GM12873 (cell line): ENCODE results near the gene DGLUCY.

Source experiments
- TF ChIP-seq, protein P1 (sequence below): IDR thresholded peaks from 2 replicates; pipeline ENCODE4 v1.5.1; 2012; ENCODE audit warnings: low read depth, mild to moderate bottlenecking, moderate library complexity, low read length, control low read depth; ENCODE audit not compliant: insufficient read depth; ENCODE audit errors: missing control alignments

The DGLUCY gene

DNA sequence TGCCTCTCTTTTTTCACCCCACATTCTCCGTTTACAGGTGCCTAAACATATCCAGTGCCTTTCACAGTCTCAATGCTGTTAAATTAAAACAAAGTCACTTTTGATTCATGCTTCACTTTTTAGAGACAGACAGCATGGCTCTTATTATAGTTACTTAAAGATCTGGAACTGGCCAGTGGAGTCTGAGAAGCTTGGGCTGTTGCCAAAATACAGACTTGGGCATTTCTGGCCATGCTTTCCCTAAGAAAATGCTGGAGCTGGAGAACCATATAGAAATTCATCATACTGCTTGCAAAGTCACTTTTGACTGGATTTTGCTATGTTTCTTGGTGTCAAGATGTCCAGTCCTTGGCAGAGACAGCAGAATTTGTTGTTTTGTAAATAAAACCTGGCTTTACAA lies 142.8 kb downstream of the DGLUCY start:
- TF ChIP-seq, protein P1, sequence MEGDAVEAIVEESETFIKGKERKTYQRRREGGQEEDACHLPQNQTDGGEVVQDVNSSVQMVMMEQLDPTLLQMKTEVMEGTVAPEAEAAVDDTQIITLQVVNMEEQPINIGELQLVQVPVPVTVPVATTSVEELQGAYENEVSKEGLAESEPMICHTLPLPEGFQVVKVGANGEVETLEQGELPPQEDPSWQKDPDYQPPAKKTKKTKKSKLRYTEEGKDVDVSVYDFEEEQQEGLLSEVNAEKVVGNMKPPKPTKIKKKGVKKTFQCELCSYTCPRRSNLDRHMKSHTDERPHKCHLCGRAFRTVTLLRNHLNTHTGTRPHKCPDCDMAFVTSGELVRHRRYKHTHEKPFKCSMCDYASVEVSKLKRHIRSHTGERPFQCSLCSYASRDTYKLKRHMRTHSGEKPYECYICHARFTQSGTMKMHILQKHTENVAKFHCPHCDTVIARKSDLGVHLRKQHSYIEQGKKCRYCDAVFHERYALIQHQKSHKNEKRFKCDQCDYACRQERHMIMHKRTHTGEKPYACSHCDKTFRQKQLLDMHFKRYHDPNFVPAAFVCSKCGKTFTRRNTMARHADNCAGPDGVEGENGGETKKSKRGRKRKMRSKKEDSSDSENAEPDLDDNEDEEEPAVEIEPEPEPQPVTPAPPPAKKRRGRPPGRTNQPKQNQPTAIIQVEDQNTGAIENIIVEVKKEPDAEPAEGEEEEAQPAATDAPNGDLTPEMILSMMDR, result no peak

DNA sequence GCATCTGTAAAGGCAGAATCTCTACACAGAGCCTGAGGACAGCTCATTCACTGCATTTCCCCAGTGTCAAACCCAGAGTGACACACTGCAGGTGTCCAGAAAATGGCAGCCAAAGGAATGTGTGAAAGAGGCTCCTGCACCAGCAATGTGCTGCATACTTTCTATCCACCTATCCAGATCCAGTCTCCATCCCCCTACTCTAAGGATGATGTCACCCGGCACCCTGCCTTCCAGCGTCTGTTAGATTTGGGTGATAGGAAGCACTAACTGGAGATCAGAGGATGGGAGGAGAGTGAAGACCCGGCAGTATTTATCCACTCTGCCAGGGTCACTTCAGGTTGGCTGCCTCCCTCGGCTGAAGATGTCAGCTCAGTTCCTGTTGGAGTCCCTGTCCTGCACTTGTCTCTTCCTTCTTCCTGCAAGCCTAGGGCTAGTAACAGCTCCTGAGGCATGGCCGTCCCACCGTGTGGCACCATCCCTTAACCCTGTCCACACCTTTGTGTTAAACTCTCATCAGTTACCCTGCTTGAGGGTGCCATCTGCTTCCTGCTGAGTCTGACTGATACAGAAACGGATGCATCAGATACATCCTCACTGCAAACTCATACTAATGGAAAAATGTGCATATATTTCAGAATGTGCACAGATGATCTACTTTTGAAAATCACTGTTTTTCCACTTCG lies 143.6 kb downstream of the DGLUCY start:
- TF ChIP-seq, protein P1, result no peak

DNA sequence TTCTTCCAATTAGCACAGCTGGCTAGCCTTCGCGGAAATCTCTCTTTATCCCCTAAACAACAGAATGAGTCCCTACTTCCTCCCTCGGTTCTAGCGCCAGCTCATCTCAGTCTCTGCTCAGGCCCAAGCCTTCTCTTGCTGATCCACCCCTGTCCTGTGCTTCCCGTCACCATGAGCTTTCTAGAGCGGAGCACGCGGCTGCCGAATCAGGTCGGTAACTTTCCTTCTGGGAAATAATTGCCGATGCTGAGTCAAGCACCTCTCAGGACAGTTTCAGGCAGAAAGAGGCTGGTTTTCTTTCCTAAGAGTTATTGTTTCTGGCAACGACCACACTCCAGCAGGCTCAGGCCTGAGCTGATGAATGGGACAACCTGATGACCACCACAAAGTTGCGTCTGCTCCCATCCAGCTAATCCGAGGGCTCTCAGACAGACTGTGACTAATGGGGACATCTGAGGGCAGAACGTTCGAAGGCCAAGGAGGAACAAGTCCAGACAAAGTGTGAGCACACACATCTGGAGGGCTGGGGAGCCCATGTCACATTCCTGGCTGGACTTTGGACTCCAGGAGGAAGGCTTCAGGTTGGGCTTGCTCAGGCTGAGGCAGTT lies 144.2 kb downstream of the DGLUCY start:
- TF ChIP-seq, protein P1, result no peak

DNA sequence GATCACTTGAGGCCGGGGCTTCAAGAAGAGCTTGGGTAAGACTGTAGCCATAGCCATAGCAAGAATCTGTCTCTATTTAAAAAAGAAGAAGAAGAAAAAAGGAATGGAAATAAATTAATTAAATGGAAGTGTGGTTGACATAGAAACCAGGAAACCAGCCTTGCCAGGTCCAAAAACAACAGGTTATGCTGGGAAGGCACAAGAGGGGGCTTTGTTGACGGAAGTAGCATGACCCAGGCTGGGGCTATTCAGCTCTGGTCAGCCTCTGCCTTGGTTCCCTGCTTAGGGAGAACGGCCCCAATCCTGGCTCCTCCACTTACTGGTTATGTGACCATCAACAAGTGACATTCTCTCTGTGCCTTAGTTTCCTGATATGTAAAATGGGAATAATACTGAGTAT lies 145.0 kb downstream of the DGLUCY start:
- TF ChIP-seq, protein P1, result no peak

DNA sequence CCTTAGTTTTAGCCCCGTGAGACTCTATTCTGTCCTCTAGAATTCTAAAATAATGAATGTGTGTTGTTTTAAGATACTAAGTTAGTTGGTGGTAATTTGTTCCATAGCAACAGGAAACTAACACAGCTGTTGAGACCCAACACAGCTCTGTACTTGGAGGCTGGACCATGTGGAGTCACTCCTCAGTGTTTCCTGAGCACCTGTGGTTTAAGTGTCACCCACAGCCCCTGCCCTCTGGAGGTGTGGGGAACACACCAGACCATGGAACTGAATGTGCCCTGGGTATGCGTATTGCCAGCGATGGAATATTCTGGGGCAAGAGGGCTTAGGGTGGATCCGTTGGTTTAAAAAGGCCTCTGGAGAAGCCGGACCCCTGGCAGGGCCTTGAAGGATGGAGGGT lies 147.2 kb downstream of the DGLUCY start:
- TF ChIP-seq, protein P1, result no peak

DNA sequence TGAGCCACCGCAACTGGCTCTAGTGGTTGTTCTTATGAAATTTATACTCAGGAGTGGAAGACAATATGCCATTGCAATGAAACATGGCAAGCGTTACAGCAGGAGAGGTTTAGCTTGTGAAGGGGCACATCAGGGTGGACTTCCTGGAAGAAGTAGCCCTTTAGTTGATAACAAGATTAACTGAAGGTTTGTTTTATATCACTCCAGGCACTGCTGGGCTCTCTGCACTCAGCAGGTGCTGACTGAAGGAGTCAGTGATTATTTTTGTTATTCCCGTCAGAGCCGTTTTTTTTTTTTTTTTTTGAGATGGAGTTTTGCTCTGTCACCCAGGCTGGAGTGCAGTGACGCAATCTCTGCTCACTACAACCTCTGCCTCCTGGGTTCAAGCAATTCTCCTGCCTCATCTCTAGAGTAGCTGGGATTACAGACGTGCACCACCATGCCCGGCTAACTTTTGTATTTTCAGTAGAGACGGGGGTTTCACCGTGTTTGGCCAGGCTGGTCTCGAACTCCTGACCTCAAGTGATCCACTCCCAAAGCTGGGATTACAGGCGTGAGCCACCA lies 148.2 kb downstream of the DGLUCY start:
- TF ChIP-seq, protein P1, result no peak

DNA sequence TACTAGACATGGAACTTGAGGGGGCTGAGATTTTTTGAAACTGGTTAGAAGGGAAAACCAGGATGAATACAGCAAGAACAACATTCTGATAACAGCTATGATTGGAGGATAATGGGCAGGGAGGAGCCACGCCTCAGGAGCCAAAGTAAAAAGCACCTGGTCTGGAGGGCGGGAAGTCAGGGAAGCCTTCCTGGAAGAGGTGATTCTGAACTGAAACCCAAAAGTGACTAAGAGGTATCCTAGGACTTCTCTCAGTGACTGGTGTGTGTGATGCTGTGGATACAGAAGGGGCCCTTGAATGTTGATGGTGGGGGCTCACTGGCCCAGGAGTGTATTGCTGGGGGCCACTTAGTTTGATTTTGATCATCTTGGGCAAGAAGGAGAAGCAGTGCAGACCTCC lies 149.5 kb downstream of the DGLUCY start:
- TF ChIP-seq, protein P1, result no peak
